Uterus (tissue), 2 donors: Measurements from ENCODE around the gene DBR1.

Experiments used
- CTCF ChIP-seq, 4 experiments: fragments of 200-600 bp in 2 of 4; fragments of 450-650 bp in 2 of 4; sonication (generic) in 2 of 4; IDR thresholded peaks; one replicate each; pipeline ENCODE4 v1.5.1; 2016 to 2019; ENCODE audit warnings: antibody characterized with exemption in 4 of 4, mild to moderate bottlenecking in 2 of 4, moderate library complexity in 1 of 4
- POLR2A ChIP-seq, 2 donors: fragments of 450-650 bp; IDR thresholded peaks; one replicate each; pipeline ENCODE4 v1.6.1; 2016; ENCODE audit warnings: antibody characterized with exemption in 2 of 2, mild to moderate bottlenecking in 1 of 2, moderate library complexity in 1 of 2

- TF ChIP-seq CTCF (IDR thresholded peaks at IDR 0.05) (no peak), POLR2A (IDR thresholded peaks at IDR 0.05) (no peak)
Measured at GRCh38 chr3:138203938-138204337, 29.2 kb upstream of the DBR1 start.
